ENCODE data around the gene SMCP. TPM values are rescaled to one million over a fixed set of nuclear protein-coding genes. Genes with fewer than 3 reads are reported as not detected.

Gene SMCP
- total and polyA plus RNA-seq, 2 experiments from 2014 or later = not detected

DNA sequence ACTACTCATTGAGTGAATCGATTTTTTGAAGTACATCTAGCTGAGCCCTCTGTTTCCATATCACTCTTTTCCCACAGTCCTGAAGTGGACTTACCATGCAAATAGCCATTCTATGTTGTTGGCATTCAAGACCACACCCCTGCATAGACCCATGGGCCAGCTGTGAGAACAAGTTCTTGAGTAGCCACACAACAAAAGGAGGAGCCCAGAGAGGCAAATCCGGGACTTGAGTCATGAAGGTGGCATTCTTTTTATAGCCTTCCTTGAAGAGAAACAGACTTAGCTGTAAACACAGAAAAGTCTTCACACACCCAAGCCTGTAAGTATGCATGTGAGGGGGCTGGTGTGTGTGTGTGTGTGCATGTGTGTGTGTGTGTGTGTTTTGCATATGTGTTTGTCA lies 55.1 kb downstream of the SMCP start:
- peaks cover 4% of the 10 kb centered on the region for H3K36me3 Mint-ChIP-seq (ENCODE audit: low read depth)
- ATAC-seq (no peak), DNase-seq (ENCODE audit: low spot score) (no peak)
- H3K4me1 Mint-ChIP-seq = no peaks in the 10 kb centered on the region
- H3K9me3 Mint-ChIP-seq = peaks cover 14% of the 10 kb centered on the region
- H3K36me3 ChIP-seq (ENCODE audit: insufficient read depth) = no peaks in the 10 kb centered on the region
- peaks cover 3% of the 10 kb centered on the region; the same call in 1 of the 2 replicates for H3K9me2 ChIP-seq (ENCODE audit: insufficient read depth)
- H3K79me2 ChIP-seq (replicated peaks; ENCODE audit: insufficient read depth) = no peaks in the 10 kb centered on the region
- H3K4me3 ChIP-seq = no peak overlapping the region
- H3K4me3 Mint-ChIP-seq = no peak overlapping the region
- H3K27me3 ChIP-seq (ENCODE audit: insufficient read depth) = no peaks in the 10 kb centered on the region
- H3K4me2 ChIP-seq = no peak overlapping the region
- TF ChIP-seq ZNF114 (CRISPR knock-in tag; IDR thresholded peaks at IDR 0.05) (no peak), EZH2 (IDR thresholded peaks at IDR 0.05; ENCODE audit: low read depth, unreplicated experiment) (no peak), STAT1 (IDR thresholded peaks at IDR 0.05; ENCODE audit: unreplicated experiment) (no peak), ZNF331 (CRISPR knock-in tag; IDR thresholded peaks at IDR 0.05; ENCODE audit: low read depth) (no peak), POLR2AphosphoS5 (IDR thresholded peaks at IDR 0.05; ENCODE audit: low read depth) (no peak), CREB1 (CRISPR knock-in tag; IDR thresholded peaks at IDR 0.05; ENCODE audit: low read depth) (no peak), NANOG (IDR thresholded peaks at IDR 0.05; ENCODE audit: borderline replicate concordance) (no peak), JUNB (IDR thresholded peaks at IDR 0.05; ENCODE audit: unreplicated experiment) (no peak), EZH2phosphoT487 (IDR thresholded peaks at IDR 0.05; ENCODE audit: unreplicated experiment) (no peak)
- TF ChIP-seq, protein P1, sequence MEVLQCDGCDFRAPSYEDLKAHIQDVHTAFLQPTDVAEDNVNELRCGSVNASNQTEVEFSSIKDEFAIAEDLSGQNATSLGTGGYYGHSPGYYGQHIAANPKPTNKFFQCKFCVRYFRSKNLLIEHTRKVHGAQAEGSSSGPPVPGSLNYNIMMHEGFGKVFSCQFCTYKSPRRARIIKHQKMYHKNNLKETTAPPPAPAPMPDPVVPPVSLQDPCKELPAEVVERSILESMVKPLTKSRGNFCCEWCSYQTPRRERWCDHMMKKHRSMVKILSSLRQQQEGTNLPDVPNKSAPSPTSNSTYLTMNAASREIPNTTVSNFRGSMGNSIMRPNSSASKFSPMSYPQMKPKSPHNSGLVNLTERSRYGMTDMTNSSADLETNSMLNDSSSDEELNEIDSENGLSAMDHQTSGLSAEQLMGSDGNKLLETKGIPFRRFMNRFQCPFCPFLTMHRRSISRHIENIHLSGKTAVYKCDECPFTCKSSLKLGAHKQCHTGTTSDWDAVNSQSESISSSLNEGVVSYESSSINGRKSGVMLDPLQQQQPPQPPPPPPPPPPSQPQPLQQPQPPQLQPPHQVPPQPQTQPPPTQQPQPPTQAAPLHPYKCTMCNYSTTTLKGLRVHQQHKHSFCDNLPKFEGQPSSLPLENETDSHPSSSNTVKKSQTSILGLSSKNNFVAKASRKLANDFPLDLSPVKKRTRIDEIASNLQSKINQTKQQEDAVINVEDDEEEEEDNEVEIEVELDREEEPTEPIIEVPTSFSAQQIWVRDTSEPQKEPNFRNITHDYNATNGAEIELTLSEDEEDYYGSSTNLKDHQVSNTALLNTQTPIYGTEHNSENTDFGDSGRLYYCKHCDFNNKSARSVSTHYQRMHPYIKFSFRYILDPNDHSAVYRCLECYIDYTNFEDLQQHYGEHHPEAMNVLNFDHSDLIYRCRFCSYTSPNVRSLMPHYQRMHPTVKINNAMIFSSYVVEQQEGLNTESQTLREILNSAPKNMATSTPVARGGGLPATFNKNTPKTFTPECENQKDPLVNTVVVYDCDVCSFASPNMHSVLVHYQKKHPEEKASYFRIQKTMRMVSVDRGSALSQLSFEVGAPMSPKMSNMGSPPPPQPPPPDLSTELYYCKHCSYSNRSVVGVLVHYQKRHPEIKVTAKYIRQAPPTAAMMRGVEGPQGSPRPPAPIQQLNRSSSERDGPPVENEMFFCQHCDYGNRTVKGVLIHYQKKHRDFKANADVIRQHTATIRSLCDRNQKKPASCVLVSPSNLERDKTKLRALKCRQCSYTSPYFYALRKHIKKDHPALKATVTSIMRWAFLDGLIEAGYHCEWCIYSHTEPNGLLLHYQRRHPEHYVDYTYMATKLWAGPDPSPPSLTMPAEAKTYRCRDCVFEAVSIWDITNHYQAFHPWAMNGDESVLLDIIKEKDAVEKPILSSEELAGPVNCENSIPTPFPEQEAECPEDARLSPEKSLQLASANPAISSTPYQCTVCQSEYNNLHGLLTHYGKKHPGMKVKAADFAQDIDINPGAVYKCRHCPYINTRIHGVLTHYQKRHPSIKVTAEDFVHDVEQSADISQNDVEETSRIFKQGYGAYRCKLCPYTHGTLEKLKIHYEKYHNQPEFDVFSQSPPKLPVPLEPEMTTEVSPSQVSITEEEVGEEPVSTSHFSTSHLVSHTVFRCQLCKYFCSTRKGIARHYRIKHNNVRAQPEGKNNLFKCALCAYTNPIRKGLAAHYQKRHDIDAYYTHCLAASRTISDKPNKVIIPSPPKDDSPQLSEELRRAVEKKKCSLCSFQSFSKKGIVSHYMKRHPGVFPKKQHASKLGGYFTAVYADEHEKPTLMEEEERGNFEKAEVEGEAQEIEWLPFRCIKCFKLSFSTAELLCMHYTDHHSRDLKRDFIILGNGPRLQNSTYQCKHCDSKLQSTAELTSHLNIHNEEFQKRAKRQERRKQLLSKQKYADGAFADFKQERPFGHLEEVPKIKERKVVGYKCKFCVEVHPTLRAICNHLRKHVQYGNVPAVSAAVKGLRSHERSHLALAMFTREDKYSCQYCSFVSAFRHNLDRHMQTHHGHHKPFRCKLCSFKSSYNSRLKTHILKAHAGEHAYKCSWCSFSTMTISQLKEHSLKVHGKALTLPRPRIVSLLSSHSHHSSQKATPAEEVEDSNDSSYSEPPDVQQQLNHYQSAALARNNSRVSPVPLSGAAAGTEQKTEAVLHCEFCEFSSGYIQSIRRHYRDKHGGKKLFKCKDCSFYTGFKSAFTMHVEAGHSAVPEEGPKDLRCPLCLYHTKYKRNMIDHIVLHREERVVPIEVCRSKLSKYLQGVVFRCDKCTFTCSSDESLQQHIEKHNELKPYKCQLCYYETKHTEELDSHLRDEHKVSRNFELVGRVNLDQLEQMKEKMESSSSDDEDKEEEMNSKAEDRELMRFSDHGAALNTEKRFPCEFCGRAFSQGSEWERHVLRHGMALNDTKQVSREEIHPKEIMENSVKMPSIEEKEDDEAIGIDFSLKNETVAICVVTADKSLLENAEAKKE (CRISPR knock-in tag; IDR thresholded peaks at IDR 0.05) = no peak
- TF ChIP-seq, protein P2, sequence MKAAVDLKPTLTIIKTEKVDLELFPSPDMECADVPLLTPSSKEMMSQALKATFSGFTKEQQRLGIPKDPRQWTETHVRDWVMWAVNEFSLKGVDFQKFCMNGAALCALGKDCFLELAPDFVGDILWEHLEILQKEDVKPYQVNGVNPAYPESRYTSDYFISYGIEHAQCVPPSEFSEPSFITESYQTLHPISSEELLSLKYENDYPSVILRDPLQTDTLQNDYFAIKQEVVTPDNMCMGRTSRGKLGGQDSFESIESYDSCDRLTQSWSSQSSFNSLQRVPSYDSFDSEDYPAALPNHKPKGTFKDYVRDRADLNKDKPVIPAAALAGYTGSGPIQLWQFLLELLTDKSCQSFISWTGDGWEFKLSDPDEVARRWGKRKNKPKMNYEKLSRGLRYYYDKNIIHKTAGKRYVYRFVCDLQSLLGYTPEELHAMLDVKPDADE (IDR thresholded peaks at IDR 0.05) = no peak
- TF ChIP-seq, protein P3, sequence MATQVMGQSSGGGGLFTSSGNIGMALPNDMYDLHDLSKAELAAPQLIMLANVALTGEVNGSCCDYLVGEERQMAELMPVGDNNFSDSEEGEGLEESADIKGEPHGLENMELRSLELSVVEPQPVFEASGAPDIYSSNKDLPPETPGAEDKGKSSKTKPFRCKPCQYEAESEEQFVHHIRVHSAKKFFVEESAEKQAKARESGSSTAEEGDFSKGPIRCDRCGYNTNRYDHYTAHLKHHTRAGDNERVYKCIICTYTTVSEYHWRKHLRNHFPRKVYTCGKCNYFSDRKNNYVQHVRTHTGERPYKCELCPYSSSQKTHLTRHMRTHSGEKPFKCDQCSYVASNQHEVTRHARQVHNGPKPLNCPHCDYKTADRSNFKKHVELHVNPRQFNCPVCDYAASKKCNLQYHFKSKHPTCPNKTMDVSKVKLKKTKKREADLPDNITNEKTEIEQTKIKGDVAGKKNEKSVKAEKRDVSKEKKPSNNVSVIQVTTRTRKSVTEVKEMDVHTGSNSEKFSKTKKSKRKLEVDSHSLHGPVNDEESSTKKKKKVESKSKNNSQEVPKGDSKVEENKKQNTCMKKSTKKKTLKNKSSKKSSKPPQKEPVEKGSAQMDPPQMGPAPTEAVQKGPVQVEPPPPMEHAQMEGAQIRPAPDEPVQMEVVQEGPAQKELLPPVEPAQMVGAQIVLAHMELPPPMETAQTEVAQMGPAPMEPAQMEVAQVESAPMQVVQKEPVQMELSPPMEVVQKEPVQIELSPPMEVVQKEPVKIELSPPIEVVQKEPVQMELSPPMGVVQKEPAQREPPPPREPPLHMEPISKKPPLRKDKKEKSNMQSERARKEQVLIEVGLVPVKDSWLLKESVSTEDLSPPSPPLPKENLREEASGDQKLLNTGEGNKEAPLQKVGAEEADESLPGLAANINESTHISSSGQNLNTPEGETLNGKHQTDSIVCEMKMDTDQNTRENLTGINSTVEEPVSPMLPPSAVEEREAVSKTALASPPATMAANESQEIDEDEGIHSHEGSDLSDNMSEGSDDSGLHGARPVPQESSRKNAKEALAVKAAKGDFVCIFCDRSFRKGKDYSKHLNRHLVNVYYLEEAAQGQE (IDR thresholded peaks at IDR 0.05; ENCODE audit: unreplicated experiment) = no peak
- TF ChIP-seq, protein P4, sequence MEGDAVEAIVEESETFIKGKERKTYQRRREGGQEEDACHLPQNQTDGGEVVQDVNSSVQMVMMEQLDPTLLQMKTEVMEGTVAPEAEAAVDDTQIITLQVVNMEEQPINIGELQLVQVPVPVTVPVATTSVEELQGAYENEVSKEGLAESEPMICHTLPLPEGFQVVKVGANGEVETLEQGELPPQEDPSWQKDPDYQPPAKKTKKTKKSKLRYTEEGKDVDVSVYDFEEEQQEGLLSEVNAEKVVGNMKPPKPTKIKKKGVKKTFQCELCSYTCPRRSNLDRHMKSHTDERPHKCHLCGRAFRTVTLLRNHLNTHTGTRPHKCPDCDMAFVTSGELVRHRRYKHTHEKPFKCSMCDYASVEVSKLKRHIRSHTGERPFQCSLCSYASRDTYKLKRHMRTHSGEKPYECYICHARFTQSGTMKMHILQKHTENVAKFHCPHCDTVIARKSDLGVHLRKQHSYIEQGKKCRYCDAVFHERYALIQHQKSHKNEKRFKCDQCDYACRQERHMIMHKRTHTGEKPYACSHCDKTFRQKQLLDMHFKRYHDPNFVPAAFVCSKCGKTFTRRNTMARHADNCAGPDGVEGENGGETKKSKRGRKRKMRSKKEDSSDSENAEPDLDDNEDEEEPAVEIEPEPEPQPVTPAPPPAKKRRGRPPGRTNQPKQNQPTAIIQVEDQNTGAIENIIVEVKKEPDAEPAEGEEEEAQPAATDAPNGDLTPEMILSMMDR (conservative IDR thresholded peaks at IDR 0.05; ENCODE audit: low read depth in 2 of 2) = no peak
- H3K27ac Mint-ChIP-seq = no peak overlapping the region
- H3K4me1 ChIP-seq (ENCODE audit: insufficient read depth) = no peaks in the 10 kb centered on the region
- H2AFZ ChIP-seq = no peak overlapping the region
- no peaks in the 10 kb centered on the region for H3F3A ChIP-seq (replicated peaks; ENCODE audit: low read depth)
- H4K20me1 ChIP-seq (replicated peaks; ENCODE audit: insufficient read depth) = no peaks in the 10 kb centered on the region
- H3K27me3 Mint-ChIP-seq (ENCODE audit: insufficient read depth, low read depth, poor library complexity) = peaks cover 3% of the 10 kb centered on the region
- H3K27ac ChIP-seq (ENCODE audit: low read depth) = no peak overlapping the region
